GM19467 (cell line): ENCODE measurements around the gene NTRK3.

Experiments
- ATAC-seq: cut with Tn5 transposase; IDR thresholded peaks from one replicate; pipeline ENCODE4 v1.9.1; 2021; ENCODE audit warnings: mild to moderate bottlenecking, moderate library complexity; ENCODE audit not compliant: unreplicated experiment

NTRK3 gene

DNA sequence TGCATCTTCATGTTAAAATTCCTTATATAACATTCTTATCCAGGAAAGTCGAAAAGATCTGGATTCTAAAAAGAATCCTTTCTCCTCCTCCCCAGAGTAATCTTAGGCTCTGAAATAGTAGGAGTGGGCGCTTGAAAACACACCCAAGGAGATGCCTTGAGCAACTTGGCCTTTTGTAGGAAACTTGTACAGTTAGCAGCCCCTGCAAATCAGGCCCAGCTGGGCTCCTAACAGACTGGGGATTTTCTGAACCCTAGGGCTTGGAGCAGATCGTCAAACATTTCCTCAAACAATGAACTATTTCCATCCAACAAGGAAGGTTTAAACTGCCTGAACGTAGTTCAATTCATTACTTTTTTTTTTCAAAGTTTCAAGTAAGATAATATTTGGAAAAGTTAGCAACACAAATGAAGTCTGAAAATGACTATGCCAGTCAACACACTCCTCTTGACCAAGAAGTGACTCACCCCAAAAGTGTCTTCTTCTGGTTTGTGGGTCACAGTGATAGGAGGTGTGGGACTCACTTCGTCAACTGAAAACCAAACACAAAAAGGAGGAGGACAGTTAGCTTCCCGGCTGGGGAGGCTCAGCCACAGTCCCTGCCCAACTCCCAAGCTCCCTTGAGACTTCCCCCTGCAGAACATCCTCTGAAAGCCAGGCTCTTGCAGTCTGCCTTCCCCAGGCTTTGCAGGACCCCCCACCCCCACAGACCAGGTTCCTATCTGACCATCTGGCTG lies 129.7 kb downstream of the NTRK3 start:
- ATAC-seq = no peak

DNA sequence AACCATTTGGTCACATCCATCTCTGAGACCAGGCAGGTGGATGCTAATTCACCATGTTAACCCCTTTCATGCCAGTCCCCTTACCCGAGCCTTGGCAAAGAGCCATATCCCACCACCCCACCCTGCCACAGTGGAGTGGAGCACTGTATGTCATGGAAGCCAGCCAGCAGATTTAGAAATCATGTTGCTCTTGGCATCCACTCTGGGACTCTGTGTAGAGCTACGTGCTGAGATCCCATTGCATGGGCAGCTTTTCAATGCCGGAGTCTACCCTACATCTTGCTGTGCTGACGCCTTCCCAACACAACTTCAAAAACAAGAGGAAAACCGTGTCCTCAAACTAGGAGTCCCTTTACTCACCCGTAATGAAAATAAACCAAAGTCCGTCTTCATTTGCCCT lies 131.0 kb downstream of the NTRK3 start:
- no peak for ATAC-seq

DNA sequence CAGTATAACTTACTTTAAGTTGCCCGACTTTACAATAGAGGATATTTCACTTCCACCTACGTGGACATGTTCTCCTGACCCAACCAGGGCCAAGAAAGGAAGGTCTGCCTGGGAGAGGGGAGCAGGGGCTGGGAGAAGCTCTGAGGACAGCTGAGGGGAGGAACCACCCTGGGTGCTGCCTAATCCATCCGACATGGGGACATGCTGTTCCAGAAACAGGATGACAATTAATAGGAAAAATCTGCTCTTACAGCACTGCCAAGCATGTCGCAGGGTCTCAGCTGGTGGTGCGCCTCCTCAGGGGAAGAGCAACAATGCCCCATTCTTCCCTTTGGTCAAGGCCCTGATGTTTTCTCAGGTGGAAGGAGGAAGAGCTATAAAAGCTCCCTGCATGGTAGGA lies 132.3 kb downstream of the NTRK3 start:
- ATAC-seq = no peak

DNA sequence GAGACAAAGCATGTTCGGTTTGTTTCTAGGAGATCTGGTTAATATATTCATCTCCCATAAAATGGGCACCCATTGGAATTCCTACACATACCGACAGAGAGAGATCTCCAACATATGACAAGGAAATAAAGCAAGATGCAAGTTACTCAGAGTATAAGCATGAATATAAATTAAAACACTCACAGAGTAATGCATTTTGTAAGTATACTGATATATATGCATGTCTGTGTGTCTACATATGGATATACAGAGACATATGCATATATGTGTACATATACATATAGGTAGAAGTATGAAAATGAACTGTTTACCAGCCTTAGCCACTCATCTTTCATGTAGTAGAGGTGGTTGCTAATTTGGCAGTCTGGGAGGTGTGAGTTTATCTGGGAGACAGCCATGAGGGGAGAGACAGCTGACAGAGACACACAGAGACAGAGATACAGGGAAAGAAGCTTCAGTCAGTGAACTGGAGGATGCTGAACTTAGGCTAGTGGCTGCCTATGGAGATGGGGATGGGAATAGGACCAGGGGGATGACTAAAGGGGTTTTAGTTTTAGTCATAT lies 134.5 kb downstream of the NTRK3 start:
- no peak for ATAC-seq

DNA sequence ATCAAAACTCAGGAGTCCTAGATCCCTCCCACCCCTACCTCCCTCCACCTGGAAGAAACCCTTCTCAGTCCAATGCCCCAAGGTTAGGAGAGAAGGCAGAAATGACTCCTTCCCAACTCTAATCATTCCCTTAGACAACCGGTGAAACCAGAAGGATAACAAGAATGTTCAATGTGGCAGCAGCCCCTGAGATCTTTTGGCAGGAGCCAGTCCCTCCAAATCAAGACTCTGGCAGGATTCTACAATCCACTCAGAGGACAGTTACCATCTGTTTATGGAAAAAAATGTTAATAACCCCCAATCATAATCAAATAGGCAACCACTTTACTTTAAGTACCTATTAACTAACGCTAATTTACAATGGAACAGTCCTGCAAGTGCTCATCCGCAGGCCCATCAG lies 136.5 kb downstream of the NTRK3 start:
- ATAC-seq = no peak

DNA sequence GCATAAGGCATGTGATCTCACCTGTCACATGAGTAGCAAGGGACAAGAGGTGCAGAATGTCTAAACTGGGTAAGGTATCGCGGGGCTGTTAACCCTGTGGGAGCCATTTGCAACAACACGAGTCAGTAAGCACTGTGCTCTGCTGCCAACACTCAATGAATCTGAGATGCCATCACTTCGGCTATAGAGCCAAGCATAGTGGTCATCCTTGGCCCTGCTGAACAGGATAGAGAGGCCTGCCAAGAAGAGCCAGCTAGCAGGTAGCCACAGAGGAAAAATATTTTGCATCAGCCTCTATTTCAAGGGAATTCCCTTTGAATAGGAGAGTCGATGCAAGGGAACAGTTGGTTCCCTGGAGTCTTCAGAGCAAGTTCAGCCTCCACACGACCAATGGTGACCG lies 137.8 kb downstream of the NTRK3 start:
- no peak for ATAC-seq

DNA sequence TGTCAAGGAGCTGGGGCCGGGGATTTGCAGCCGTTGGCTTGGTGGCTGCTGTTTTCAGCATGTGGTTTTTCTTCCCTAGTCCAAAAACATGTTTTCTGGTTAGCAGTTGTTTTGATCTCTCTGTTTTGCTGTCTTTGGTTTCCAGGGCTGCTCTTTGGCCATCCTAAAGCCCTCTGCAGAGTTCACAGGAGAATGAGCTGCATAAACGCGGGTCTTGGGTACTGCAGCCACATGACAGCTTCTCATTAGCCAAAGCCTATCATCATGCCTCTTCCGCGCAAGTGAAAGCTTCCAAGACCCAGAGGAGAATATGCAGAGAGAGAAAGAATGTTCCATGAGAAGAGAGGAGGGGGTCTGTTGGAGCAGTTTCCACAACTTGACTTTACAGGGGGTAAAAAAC lies 138.5 kb downstream of the NTRK3 start:
- ATAC-seq = no peak

DNA sequence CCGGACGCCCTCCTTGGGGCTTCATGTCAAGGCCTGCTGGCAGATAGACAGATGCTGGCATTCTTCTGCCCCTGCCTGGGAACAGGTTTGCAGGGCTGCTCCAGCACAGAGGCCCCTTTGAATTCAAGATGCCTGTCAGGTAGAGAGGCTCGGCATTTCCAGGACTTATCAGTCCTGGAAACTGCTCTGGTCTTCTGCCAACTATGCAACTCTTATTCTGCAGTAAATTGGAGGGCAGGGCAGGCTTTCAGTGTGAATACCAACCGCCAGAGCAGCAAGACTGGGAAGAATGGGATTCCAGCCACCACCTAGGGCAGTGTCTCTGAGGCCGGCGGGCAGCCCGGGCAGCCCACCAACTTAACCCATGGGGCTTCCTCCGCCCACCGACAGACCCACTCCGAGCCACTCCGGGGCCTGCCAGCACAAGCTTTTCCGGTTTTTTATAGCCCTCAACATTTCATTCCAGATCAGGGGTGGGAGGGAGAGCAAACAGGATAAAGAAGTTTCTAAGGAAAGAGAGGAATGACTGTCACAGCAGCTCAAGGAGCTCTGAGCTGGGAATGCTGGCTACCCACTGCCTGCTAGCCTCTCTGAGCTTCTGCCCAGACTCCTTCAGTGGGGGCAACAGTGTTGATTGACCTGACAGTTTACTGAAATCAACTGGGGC lies 140.9 kb downstream of the NTRK3 start:
- ATAC-seq = no peak

DNA sequence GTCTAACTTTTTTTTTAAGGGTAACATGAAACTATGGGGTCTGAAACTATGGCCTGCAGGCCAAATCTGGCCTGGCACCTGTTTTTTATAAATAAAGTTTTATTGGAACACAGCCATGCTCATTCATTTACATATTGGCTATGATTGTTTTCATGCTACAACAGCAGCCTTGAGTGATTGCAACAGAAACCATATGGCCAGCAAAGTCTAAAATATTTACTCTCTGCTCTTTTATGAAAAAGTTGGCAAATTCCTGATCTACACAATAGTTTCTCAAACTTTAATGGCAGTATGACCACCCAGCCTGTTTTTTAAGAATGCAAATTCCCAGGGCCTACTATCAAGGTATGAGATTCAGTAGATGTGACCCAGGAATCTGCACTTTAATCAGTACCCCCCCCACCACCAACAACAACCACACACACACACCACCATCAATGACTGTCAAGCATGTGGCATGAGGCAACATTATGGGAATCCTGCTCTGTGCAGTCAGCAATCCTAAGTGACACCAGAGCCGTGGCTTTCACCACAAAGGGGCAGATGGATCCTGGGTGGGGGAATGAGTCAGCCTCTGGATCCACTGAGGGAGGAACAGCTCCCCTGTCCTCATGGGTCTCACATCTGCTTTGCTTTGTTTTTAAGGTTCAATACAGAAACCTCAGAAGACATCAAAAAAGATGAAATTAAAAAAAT lies 142.8 kb downstream of the NTRK3 start:
- ATAC-seq = no peak

DNA sequence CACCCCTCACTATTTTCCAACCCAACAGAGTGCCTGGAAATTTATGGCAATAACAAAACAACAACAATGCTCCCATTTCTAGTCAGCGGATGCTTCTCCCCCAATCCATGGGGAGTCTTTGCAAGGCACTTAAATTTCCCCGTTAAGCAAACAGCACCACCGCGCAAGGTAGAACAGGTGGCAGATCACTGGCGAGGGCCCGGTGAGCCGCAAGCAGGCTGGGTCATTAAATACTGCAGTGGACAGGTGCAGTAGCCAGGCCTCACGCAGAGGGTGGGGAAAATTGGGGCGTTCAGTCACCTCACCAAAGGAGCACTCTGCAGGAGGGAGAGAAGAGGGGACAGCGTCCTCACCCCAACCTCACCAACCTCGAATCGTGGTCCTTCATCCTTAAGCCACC lies 147.5 kb downstream of the NTRK3 start:
- no peak for ATAC-seq

DNA sequence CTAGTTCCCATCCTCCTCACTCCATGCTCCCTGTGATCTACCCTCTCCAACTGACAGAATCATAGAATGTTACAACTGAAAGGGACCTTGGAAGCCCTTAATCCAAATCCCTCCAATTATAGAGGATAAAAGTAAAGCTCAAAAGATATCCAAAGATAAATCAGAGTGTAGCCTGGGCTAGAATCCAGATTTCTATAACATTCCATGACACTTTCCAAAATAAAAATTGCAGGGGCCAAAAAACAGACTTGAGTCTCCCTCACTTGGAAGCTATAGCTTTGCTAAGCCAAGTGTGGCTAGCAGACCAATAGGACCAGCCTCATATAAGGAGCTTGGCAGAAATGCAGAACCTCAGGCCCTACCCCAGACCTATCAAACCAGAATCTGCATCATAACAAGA lies 148.1 kb downstream of the NTRK3 start:
- no peak for ATAC-seq

DNA sequence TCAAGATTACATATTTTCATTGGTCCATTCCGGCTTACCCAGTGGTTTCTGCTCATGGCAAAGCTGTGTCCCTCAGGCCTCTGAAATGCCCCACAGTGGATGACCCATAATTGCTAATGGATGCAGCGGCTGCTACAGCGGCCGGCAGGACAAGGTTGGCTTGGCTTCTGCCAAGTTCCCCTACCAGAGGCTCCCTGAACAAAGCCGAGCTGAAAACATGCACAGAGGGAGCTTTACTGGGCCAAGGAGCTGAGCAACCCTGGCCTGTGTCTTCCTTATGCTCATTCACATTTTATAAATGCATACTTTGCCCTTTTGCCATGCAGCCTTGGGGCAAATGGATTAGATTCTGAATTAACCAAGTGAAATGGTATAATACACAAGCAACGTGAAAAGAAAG lies 150.5 kb downstream of the NTRK3 start:
- ATAC-seq = no peak

DNA sequence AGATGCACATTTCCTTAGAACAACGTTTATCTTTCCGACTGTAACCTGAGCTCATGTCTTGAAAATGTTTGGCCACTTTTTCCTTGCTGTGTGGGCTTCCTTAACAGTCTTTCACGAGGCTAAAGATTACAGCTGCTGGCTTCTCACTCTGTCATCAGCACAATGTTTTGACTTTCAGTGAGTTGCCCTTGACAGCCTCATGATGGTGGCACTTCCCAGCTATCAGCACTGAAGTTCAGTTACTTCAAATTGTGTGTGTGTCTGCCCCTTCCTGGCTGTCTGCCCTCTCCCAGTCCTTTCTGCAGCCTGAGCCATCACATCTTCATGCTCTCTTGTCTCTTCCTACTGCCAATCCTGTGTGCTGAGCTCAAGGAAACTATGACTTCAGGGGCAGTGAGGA lies 152.2 kb downstream of the NTRK3 start:
- no peak for ATAC-seq

DNA sequence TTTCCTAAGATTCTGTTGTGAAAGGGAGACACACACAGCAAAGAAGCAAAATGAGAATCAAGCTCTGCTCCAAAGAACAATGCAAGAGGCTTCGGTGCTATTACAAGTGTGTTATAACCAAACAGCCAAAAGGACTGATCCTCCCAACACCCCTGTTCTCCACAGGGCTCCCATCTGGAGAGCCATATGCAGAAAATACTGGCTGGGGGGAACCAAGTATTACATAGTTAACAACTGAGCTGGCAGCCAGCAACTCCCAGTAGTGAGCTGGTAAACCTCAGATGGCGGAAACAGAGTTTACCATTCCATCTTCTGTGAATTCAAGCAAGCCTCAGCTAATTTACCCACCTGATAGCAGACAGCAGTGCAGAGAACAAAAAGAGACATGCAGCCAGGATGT lies 156.4 kb downstream of the NTRK3 start:
- ATAC-seq = no peak

DNA sequence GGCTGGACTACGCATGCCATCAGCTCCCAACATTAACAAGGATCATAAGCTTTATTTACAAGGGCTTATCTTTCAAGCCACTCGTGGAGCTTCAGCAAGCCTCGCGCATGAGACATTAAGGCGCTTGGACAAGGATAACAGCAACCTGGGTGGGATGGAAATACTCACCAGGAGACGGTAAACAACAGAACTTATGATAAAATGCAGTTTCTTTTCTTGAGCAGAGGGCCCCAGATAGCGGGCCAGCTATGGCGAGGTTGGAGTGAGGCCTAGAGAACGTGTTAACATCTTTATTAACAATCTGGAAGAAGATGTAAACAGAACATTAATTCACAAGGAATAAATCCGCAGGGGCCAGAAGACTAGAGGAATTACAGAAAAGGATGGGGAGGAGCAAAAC lies 158.2 kb downstream of the NTRK3 start:
- ATAC-seq = no peak

DNA sequence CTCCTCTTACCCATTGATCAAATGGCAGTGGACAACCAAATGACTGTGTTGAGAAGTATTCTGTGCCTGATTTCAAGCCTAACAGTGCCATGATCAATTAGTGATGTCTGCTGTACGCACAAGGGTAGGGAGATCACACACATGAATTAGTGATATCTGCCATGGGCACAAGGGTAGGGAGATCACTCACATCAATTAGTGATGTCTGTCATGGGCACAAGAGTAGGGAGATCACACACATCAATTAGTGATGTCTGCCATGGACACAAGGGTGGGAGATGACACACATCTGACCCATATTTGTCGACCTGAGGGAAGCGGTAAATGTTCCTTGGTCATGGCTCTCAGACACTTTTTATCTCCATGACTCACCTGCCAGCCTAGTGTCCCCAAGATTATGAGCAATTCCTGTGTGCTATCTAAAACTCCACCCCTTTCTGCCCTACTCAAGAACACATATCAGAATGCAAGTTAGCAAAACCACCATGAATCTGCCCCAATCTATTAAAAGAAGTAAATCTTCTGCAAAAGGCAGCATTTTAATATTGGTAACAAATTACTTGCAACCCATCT lies 165.0 kb downstream of the NTRK3 start:
- no peak for ATAC-seq

DNA sequence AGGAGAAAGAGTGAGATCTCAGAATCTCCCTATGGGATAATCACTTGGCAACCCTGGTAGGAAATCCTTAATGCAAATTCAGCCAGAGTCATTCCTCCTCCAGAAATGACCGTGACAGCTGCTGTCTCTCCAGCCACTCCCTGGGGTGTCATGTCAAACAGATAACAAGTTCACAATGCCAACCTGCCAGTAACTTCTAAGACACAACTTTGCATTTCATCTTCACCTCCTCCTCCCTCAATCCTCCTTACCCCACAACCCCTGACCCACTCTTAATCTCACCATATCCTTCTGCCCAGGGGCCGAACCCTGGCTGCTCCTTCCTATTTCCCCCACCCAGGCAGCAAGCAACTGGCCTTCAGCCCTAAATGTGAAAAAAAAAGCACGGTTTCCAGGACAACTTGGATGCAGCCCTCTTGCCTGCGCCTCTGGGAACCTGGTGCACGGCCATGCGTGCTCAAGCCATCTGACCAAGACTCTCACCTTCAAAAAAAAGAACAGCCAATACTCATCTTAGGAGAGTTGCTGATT lies 166.0 kb downstream of the NTRK3 start:
- no peak for ATAC-seq

DNA sequence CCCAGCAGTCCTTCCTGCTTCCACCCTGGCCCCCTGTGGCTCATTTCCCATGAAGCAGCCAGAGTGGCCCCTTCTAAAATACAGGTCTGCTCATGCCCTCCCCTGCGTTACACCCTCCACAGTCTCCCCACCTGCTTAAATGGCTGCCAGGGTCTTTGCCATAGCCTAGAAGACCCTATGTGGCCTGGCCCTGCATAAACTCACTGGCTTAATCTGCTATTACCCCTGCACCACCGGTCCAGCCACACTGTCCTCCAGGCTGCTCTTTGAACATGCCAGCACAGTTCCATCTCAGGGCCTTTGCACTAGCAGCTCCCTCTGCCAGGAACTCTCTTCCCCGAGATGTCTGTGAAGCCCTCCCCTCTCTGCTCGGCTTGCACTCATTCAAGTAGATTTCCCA lies 166.8 kb downstream of the NTRK3 start:
- ATAC-seq = no peak

DNA sequence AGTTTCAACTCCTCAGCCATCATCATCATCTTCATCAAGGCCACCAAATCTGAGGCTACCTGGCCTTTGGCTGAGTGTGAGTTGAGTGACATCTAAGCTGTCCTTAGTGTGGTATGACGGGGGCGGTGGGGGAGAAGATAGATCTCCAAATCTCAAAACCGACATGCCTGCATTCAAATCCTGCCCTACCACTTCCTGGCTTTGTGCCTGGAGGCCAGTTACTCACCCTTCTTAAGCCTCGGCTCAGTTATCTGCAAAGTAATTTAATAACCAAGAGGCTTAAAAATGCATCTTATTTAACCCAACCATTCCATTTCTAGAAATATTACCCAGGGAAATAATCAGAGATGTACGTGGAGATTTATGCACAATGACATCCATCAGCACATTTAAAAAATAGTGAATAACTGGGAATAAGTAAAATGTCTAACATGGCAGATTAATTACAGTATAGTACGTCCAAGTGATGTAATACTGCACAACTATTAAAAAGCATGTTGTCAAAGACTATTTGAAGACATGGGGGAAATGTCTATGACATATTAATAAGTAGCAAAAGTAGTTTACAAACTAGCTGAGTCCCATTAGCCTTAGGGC lies 167.4 kb downstream of the NTRK3 start:
- no peak for ATAC-seq

DNA sequence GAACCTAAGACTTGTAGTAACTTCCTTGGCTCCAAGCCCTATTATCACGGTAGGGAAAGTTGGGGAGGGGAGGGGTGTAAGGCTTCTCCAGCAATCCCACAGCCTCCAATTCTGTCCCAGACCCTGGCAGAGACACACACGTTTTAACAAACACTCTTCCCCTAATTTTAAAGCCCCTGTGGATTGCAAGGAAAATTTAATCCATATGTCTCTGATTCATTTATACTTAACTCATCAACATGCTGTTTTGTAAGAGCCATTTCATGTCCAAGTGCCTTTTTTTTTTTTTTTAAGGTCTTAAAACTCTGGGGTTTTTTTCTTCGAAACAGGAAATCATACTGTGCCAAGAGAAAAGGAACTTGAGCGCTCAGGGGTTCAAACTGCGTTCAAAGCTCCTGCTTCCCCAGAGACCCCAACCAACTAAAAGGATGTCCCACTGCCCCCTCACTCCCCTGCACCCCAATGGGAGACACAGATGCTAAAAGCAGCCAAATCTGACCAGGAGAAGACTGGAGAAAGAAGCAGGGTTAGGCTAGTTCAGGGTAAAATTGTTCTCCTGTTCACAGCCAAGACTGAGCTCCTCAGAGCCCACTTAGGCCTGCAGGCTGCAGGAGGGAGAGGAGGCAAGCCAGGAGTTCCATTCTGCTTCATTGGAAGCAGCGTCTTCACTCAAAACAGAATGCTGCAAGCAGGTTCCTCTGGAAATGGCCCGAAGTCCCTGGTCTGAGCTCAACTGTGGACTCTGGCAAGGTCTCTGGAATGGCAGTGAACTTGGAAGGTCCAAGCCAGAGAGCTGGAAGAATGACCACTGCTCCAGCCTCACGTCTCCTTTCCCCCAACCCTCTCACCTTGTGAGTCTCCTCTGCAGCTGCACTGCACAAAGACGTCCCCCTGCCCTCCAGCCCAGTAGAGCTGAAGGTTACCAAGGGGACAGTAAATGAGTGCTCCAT lies 172.5 kb downstream of the NTRK3 start:
- no peak for ATAC-seq
